ENCODE measurements around the gene PHYHIPL.

GRCh38 chr10:59242991-59243390, 66.5 kb downstream of the PHYHIPL start:
- TF ChIP-seq ZNF530 (tag by site-specific recombination; IDR thresholded peaks at IDR 0.05; ENCODE audit: low read depth) = no peak
- no peak for TF ChIP-seq HOXA7 (CRISPR knock-in tag; IDR thresholded peaks at IDR 0.05; ENCODE audit: borderline replicate concordance)
